Fibroblast of lung (primary cell): Measurements from ENCODE around the gene SLMAP. TPM values are rescaled to one million over a fixed set of nuclear protein-coding genes. Genes with fewer than 3 reads are reported as not detected.

Experiments
- DNase-seq, 2 donors: peaks; one replicate each; pipeline versions ENCODE4 v3.0.0 to v3.0.0-alpha.2; 2010; ENCODE audit warnings: low read depth in 2 of 2
- H2AFZ ChIP-seq: 2 replicates; pipeline ENCODE4 v1.5.1; 2012; ENCODE audit warnings: low read length, control low read depth, inconsistent platforms
- H3K27ac ChIP-seq: 2 replicates; pipeline ENCODE4 v1.5.1; 2011; ENCODE audit warnings: low read length, control low read depth; ENCODE audit not compliant: insufficient read depth
- H3K27me3 ChIP-seq: 2 replicates; pipeline ENCODE4 v1.5.1; 2011; ENCODE audit warnings: mild to moderate bottlenecking, low read length; ENCODE audit not compliant: control insufficient read depth, insufficient read depth
- H3K36me3 ChIP-seq: 2 replicates; pipeline ENCODE4 v1.5.1; 2011; ENCODE audit warnings: low read length; ENCODE audit not compliant: control insufficient read depth, insufficient read depth
- H3K4me1 ChIP-seq: 2 replicates; pipeline ENCODE4 v1.5.1; 2011; ENCODE audit warnings: low read length; ENCODE audit not compliant: control insufficient read depth, insufficient read depth; ENCODE audit errors: extremely low read depth
- H3K4me2 ChIP-seq: 2 replicates; pipeline ENCODE4 v1.5.1; 2011; ENCODE audit warnings: low read length, control low read depth; ENCODE audit not compliant: insufficient read depth; ENCODE audit errors: extremely low read depth
- H3K4me3 ChIP-seq, 4 experiments: fragments of 200-600 bp in 1 of 4; sonication (generic) in 1 of 4; replicated peaks in 1 of 4; 2 replicates each; pipeline ENCODE4 v1.5.1; 2011 to 2016; ENCODE audit warnings: low read length in 4 of 4, low read depth in 3 of 4, mild to moderate bottlenecking in 3 of 4, control low read depth in 2 of 4, inconsistent platforms in 1 of 4, mixed read lengths in 1 of 4; ENCODE audit not compliant: insufficient read depth in 1 of 4; ENCODE audit errors: control extremely low read depth in 1 of 4
- H3K79me2 ChIP-seq: 2 replicates; pipeline ENCODE4 v1.5.1; 2012; ENCODE audit warnings: mild to moderate bottlenecking, low read length, inconsistent platforms; ENCODE audit not compliant: control insufficient read depth, insufficient read depth
- H3K9ac ChIP-seq: 2 replicates; pipeline ENCODE4 v1.5.1; 2011; ENCODE audit warnings: mild to moderate bottlenecking, low read length, control low read depth; ENCODE audit not compliant: insufficient read depth
- H3K9me3 ChIP-seq: 2 replicates; pipeline ENCODE4 v1.5.1; 2012; ENCODE audit warnings: low read depth, low read length; ENCODE audit not compliant: control insufficient read depth, insufficient read depth
- H4K20me1 ChIP-seq: 2 replicates; pipeline ENCODE4 v1.5.1; 2011; ENCODE audit warnings: low read length; ENCODE audit not compliant: control insufficient read depth, insufficient read depth; ENCODE audit errors: extremely low read depth
- CTCF ChIP-seq, 2 donors: IDR thresholded peaks in 1 of 2; conservative IDR thresholded peaks in 1 of 2; 1 replicate in 1 of 2; 2 replicates in 1 of 2; pipeline ENCODE4 v1.5.1; 2011 to 2012; ENCODE audit warnings: low read length in 2 of 2, control low read depth in 1 of 2, inconsistent platforms in 1 of 2, low read depth in 1 of 2, mild to moderate bottlenecking in 1 of 2
- EZH2 ChIP-seq: IDR thresholded peaks from 2 replicates; pipeline ENCODE4 v1.5.1; 2012; ENCODE audit warnings: low read length, control low read depth, mild to moderate bottlenecking; ENCODE audit errors: missing control alignments
- polyA plus RNA-seq, 2 donors: library from polyadenylated mRNA; depleted of rRNA in 1 of 2; stranded (reverse) in 1 of 2; unstranded in 1 of 2; fragments of >200 nt; gene quantifications; 2 replicates each; pipeline ENCODE4 v1.2.1, GENCODE V29; 2011 to 2012; ENCODE audit warnings: missing spikeins in 1 of 2
- total RNA-seq: library from RNA; depleted of rRNA; stranded (reverse); fragments of >200 nt; gene quantifications from 2 replicates; pipeline ENCODE4 v1.2.1, GENCODE V29; 2014

The SLMAP gene
- total and polyA plus RNA-seq, 2 donors (not counting 1 experiment from before 2014, with no cell fraction given): 35.3 to 55.5 TPM

- Histone ChIP-seq H3K27ac (no peak overlapping the region), H3K36me3 (no peaks in the 10 kb centered on the region), H3K4me3 (no peak overlapping the region), H4K20me1 (no peaks in the 10 kb centered on the region), H3K9ac (no peak overlapping the region), H3K4me1 (no peaks in the 10 kb centered on the region), H3K9me3 (no peaks in the 10 kb centered on the region), H3K27me3 (no peaks in the 10 kb centered on the region), H3K4me2 (no peak overlapping the region), H3K79me2 (peaks cover 9% of the 10 kb centered on the region), H2AFZ (no peak overlapping the region)
- no peak for DNase-seq
- no peak for TF ChIP-seq EZH2
- no peak for TF ChIP-seq CTCF (conservative IDR thresholded peaks at IDR 0.05 in 1 of 2, IDR thresholded peaks at IDR 0.05 in 1 of 2; ENCODE audit: low read depth in 1 of 2, low read length in 2 of 2)
Measured at GRCh38 chr3:57825116-57825515, 69.0 kb downstream of the SLMAP start.

GRCh38 chr3:57826245-57826951, 70.3 kb downstream of the SLMAP start:
- no peaks in the 10 kb centered on the region for H3K27me3 ChIP-seq
- H4K20me1 ChIP-seq: no peaks in the 10 kb centered on the region
- H3K4me1 ChIP-seq: no peaks in the 10 kb centered on the region
- no peak overlapping the region for H3K4me3 ChIP-seq
- no peak overlapping the region for H2AFZ ChIP-seq
- TF ChIP-seq EZH2 (no peak), CTCF (conservative IDR thresholded peaks at IDR 0.05 in 1 of 2, IDR thresholded peaks at IDR 0.05 in 1 of 2; ENCODE audit: low read depth in 1 of 2, low read length in 2 of 2) (peak in 1 of 2 donors; percentile 29)
- no peak overlapping the region for H3K4me2 ChIP-seq
- peak in 1 of 2 donors; percentile 46 for DNase-seq
- peaks cover 9% of the 10 kb centered on the region for H3K79me2 ChIP-seq
- no peaks in the 10 kb centered on the region for H3K9me3 ChIP-seq
- no peak overlapping the region for H3K9ac ChIP-seq
- H3K36me3 ChIP-seq: no peaks in the 10 kb centered on the region
- H3K27ac ChIP-seq: no peak overlapping the region

- Histone ChIP-seq H3K4me3 (no peak overlapping the region), H3K9me3 (no peaks in the 10 kb centered on the region), H3K4me2 (no peak overlapping the region), H2AFZ (no peak overlapping the region), H3K4me1 (no peaks in the 10 kb centered on the region), H3K79me2 (peaks cover 9% of the 10 kb centered on the region), H4K20me1 (no peaks in the 10 kb centered on the region), H3K27ac (no peak overlapping the region), H3K9ac (no peak overlapping the region), H3K36me3 (no peaks in the 10 kb centered on the region), H3K27me3 (no peaks in the 10 kb centered on the region)
- DNase-seq: peak in 1 of 2 donors; percentile 15
- TF ChIP-seq EZH2: no peak
- no peak for TF ChIP-seq CTCF (conservative IDR thresholded peaks at IDR 0.05 in 1 of 2, IDR thresholded peaks at IDR 0.05 in 1 of 2; ENCODE audit: low read depth in 1 of 2, low read length in 2 of 2)
Measured at GRCh38 chr3:57826952-57827723, 71.0 kb downstream of the SLMAP start.
